GM12801 (cell line): ENCODE data around the gene PTGER2.

Source experiments
- CTCF ChIP-seq: IDR thresholded peaks from one replicate; pipeline ENCODE4 v1.5.1; 2011; ENCODE audit warnings: control low read depth; ENCODE audit not compliant: insufficient read length; ENCODE audit errors: extremely low read depth

Gene PTGER2

DNA sequence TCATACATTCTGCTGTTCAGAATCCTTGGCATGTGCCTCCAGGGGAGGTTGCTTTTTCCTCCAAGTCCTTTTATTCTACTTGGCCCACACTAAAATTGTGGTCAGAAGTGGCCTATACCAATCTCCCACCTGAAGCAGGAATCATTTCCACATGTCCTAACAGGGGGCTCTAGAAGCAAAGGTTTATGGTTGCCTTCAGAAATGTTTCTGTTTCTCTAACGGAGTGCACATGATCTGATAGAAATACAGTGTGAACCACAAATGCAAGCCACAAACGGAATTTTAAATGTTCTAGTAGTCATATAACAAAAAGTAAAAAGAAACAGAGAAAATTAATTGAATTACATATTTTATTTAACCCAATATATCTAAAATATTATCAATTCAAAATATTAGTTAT, 4.0 kb downstream of the PTGER2 start:
- no peak for TF ChIP-seq CTCF

DNA sequence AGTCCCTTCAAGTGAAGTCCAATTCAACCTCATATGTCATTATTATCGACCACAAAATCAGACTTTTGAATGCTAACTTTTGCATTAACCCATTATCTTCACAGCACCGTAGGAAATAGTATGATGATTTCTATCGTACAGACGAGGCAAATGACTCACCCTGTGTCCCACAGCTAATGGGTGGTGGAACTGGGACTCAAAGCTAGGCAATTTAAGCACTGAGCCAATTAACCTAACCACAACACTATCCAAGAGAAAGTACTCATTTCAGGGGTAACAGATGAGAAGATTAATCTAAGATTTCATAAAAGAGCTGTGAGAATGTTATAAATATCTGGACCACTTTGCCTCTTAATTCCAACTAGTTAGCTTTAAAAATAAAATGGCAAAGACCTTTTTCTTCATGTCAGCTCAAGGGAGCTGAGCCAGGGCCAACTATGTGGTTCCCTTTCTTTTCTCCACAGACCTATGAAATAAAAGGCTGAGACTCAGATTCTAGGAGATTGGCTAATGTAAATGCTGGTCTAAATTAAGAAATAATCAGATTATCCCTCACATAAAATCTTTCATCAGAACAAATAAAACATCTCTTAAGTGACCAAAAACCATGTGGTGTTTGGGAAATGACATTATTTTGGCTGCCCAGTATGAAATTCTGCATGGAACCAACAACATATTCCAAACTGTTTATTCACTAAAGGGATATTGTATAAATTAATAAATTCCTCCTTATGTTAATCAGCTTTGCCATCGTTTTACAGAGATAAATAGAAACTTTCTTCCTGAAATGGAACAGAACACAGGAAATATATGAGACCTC, 4.9 kb downstream of the PTGER2 start:
- TF ChIP-seq CTCF: no peak

DNA sequence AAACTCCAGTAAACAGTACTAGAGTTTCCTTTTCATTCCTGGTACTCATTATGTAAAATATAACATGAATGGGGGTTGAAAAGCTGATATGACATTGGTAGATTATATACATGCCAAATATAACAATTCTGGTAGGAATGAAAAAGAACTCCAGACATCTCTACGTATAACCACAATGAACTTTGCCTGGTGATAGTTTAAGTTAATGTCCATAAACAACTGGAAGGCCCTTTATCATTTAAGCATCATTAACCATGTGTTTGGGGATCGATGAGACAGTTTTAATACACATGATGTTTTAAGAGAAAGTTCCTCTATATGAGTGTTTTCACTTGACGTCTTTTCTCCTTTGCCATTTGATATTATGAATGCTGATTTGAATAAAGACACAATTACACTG, 5.8 kb downstream of the PTGER2 start:
- TF ChIP-seq CTCF: no peak

GRCh38 chr14:52325126-52325525, 11.0 kb downstream of the PTGER2 start:
- TF ChIP-seq CTCF: no peak

DNA sequence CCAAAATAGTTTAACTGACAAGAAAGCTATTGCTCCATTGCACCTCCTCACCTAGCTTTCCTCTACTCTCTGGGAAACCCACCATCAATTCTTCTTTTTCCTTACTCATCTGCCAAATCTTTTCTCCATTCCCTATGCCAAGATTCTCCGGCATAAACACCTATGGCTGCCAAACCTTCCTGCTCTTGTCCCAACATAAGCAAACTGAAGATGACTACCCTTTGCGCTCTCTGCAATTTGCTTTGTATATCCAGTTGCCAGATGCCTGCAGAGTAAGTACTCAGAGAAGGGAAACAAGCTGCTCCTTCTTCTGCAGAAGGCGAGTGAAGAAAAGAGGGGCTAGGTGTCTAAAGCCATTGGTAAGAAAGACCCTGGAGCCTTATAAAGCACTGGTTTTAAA, 11.5 kb downstream of the PTGER2 start:
- no peak for TF ChIP-seq CTCF

DNA sequence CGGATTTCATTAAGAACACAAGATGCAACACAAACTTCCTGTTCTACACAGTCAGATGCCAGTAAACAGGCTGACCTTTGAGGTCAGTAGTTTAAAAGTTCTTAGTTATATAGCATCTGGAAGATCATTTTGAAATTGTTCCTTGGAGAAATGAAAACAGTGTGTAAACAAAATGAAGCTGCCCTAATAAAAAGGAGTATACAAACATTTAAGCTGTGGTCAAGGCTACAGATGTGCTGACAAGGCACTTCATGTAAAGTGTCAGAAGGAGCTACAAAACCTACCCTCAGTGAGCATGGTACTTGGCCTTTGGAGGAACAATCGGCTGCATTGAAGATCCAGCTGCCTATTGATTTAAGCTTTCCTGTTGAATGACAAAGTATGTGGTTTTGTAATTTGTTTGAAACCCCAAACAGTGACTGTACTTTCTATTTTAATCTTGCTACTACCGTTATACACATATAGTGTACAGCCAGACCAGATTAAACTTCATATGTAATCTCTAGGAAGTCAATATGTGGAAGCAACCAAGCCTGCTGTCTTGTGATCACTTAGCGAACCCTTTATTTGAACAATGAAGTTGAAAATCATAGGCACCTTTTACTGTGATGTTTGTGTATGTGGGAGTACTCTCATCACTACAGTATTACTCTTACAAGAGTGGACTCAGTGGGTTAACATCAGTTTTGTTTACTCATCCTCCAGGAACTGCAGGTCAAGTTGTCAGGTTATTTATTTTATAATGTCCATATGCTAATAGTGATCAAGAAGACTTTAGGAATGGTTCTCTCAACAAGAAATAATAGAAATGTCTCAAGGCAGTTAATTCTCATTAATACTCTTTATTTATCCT, 13.5 kb downstream of the PTGER2 start:
- no peak for TF ChIP-seq CTCF

- no peak for TF ChIP-seq CTCF
These were observed 14.2 kb downstream of the PTGER2 start for GRCh38 chr14:52328276-52328675.
